GM21360 (cell line): ENCODE measurements around the gene ZNF557.

ENCODE experiments used
- ATAC-seq: cut with Tn5 transposase; IDR thresholded peaks from one replicate; pipeline ENCODE4 v1.9.1; 2021; ENCODE audit warnings: mild to moderate bottlenecking, moderate library complexity; ENCODE audit not compliant: unreplicated experiment

The ZNF557 gene

GRCh38 chr19:7124782-7125181 is 55.3 kb downstream of the ZNF557 start:
- ATAC-seq = no peak

GRCh38 chr19:7125221-7125620 is 55.7 kb downstream of the ZNF557 start:
- no peak for ATAC-seq

- no peak for ATAC-seq
These were observed 56.6 kb downstream of the ZNF557 start for GRCh38 chr19:7126132-7126531.

- ATAC-seq = no peak
These were observed 60.5 kb downstream of the ZNF557 start for GRCh38 chr19:7130043-7130442.

- no peak for ATAC-seq
These were observed 62.6 kb downstream of the ZNF557 start for GRCh38 chr19:7132054-7132453.

GRCh38 chr19:7137120-7137519 is 67.6 kb downstream of the ZNF557 start:
- ATAC-seq = no peak
